GF-D8 (cell line): Measurements from ENCODE around the gene ST8SIA6.

Source experiments
- DNase-seq: peaks from one replicate; lab custom pipeline; 2025; lab: John Stamatoyannopoulos, UW

ST8SIA6 gene

DNA sequence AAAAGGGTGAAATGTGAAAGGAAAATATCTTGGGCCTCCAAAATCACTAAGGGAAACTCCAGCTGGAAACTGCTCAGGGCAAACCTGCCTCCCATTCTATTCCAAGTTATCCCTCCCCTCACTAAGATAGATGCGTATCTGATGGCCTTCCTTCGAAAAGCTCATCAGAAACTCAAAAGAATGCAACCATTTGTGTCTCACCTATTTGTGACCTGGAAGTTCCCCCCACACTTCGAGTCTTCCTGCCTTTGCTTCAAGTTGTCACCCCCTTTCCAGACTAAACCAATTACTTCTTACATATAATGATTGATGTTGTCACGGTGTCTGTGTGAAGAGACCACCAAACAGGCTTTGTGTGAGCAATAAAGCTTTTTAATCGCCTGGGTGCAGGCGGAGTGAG lies 69.3 kb downstream of the ST8SIA6 start:
- DNase-seq: no peak

DNA sequence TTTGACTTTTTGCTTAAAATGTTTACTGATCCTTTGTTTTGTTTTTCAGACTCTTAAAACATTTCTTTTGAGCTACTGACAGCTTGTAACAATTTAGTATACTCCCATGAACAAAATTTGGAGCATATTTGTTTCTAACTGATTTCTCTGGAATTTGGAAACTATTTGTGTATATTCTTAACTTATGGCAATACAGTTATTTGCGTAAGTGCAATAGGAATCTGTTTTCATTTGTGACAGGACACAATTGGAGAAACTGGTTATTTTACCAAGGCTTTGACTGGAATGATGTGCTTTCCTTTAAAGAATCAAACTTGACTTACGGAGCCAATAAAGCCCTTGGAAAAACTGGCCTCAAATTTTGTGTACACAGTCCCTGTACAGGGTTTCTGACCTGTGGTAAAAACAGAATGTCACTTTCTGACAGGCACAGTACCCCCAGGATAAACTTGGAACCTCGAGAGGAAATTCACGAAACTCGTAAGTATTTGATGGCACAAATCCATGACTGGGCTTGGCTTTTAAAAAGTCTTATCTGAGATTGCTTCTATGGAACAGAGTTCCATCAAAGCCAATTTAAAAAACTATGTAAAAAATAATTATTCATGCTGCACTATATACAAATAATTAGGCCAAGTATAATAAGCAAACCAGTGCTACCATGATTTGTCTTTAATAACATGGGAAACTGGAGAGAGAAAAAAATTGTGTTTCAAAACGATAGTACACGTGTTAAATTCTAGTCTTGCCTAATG lies 70.4 kb downstream of the ST8SIA6 start:
- DNase-seq: no peak

DNA sequence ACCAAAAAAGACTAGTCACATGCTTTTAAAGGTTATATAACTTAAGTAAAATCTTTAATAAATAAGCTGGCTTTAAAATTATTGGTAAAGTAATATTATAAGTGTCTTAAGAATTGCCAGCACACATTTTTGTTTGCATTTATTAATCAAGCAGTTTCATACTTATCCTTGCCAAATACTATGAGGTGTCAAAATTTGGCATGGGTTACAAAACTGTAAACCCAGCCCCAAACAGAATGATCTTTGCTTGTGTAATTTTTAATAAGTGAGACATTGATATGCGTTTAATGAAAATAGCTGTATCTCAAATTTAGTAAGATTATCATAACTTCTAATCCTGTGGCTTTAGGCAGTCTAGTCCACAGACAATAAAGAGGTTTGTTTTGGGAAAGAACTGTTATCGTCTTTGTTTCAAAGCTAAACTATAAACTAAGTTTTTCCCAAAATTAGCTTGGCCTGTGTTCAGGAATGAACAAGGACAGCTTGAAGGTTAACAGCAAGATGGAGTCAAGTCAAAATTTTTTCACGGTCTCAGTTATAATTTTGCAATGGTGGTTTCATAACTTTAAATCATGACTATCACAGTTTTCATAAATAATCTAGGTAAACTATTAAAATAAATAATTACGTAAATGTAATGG lies 72.8 kb downstream of the ST8SIA6 start:
- DNase-seq: no peak

- DNase-seq: no peak
Observed at GRCh38 chr10:17380888-17381287, 73.5 kb downstream of the ST8SIA6 start.

GRCh38 chr10:17380016-17380415 lies 74.4 kb downstream of the ST8SIA6 start:
- no peak for DNase-seq

GRCh38 chr10:17379151-17379690 lies 75.2 kb downstream of the ST8SIA6 start:
- DNase-seq: no peak

- no peak for DNase-seq
Observed at GRCh38 chr10:17375936-17376584, 78.3 kb downstream of the ST8SIA6 start.

GRCh38 chr10:17368708-17369272 lies 85.6 kb downstream of the ST8SIA6 start:
- no peak for DNase-seq

GRCh38 chr10:17366705-17367104 lies 87.7 kb downstream of the ST8SIA6 start:
- no peak for DNase-seq

GRCh38 chr10:17365402-17365801 lies 89.0 kb downstream of the ST8SIA6 start:
- no peak for DNase-seq

- no peak for DNase-seq
Observed at GRCh38 chr10:17358461-17358860, 95.9 kb downstream of the ST8SIA6 start.

- DNase-seq: no peak
Observed at GRCh38 chr10:17357781-17358180, 96.6 kb downstream of the ST8SIA6 start.

DNA sequence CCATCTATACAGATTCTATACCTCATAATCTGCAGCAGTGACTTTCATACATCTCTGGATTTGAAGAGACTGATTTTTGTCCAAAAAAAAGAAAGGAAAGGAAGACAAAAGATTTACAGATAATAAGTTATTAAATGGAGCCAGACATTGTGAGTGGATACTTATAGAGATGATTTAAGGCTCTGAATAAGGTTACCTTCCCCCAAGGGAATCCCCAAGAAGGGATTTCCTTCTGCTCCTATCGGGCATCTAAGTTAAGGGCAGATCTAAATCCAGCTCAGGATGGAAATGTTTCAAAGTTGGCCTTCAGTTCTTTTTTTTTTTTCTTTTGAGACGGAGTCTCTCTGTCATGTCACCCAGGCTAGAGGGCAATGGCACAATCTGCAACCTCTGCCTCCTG lies 97.6 kb downstream of the ST8SIA6 start:
- DNase-seq: no peak

- no peak for DNase-seq
Observed at GRCh38 chr10:17354781-17355180, 99.6 kb downstream of the ST8SIA6 start.

DNA sequence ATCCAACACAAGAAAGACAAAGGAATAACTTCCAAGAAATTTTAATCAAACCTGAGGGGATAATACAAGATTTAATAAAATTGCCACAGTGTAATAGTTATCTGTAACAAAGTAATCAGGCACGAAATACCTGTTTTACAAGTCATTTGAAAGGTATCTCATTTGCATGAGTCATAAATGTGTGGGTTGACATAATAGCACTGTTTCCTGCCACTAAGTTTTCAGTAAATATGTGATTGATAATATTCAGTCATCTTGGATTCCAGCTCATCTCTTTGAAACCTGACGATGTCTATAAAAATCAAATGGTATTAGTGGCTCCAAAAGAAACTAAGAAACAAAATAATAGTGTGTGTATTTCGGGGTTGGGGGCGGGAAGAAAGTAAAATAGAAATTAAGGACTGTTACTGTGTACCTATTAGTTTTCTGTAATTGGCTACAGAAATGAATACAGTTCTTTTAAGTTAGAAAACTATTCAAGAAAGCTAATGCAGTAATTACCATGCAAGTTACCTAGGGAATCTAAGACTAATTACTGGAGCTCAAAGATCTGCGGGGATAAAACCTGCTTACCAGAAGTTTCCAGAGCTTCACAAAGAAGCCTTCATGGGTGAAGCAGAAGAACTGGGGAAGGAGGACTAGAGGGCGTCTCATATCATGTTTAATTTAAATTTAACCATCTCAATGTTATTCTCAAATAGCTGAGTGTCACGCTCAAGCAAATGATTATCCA lies 100.7 kb downstream of the ST8SIA6 start:
- DNase-seq: no peak

DNA sequence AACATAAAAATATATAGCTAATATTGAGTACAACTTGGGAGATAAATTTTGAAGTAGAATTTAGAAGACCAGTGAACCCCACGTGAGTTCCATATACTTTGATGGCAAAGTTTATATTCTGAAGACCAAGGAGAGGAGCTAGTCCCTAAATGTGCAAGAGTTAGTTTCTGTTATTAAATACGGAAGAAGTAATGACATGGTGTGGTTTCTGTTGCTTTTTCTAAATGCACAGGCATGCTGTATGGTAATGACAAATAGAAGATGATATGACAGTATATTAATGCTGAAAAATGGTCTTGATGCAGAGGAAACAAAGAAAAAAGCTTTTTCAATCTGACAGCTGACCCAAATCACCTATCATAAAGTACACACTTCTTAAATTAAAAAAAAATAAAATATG lies 101.8 kb downstream of the ST8SIA6 start:
- no peak for DNase-seq

DNA sequence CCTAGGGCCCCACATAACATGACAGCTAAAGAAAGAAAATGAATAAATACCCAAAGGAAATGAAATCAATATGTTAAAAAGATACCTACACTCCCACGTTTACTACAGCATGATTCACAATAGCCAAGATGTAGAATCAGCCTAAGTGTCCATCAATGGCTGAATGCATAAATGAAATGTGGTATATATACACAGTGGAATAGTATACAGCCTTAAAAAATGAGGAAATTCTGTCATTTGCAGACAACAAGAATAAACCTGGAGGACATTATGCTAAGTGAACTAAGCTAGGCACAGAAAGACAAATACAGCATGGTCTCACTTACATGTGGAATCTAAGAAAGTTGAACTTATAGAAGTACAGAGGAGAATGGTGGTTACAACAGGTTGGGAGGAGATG lies 102.9 kb downstream of the ST8SIA6 start:
- no peak for DNase-seq

- no peak for DNase-seq
Observed at GRCh38 chr10:17349717-17350116, 104.7 kb downstream of the ST8SIA6 start.

DNA sequence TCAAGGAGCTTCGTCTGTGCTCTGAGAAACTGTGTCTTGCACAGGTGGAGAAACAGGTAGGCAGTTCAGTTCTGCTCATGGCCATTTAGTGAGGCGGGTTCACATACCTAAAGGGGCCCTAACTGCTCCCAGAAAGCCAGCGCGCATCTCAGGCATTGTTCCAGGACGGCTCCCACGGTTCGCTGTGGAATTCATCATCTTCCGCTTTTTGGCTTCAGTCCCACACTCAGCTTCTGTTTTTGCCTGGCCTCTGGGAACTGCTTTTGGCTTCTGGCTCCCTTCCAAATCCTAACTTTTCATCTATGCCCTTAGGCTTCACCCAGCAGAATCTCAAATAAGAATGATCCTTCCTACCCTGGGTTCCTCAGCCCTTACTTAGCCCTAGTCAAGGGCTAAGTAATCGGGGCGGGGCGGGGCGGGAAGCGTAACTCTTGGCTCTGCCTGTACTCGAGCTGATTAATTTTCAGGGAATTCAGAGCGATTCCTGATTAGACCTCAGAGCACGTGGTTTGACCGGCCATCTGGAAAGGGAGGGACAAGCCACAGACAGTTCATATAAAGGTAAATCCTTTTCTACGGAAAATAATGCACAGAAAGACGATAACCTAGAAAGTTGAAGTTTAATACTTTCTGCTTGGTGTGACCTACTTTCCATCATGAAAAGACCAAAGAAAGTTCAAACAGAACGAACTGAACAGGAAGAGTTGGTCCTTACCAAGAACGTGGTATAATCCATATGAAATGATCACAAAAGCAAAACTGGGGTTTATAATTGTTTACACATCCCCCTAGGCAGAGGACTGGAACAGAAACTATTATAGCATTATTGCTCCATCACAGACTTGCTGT lies 105.7 kb downstream of the ST8SIA6 start:
- no peak for DNase-seq

DNA sequence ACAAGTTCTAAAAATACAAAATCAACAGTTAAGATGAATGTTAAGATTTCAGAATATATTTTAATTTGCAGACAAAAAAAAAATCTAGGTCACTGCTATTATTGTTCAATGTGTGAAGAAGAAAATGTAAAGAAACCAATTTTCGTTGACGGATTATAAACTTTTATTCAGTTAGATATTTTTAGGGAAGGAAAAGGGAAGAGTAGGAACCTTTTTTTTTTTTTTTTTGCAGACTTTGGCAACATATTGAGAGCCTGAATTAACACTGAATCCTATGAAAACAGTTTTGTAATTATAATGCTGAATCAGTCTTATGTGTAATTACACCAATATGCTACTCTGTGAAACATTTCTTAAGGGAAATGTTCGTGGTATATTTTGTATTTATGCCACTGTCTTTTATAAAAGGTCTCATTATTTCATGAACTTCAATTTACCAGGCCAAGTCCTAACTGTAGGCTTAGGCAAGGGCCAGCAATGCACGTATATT lies 106.3 kb downstream of the ST8SIA6 start:
- DNase-seq: no peak

DNA sequence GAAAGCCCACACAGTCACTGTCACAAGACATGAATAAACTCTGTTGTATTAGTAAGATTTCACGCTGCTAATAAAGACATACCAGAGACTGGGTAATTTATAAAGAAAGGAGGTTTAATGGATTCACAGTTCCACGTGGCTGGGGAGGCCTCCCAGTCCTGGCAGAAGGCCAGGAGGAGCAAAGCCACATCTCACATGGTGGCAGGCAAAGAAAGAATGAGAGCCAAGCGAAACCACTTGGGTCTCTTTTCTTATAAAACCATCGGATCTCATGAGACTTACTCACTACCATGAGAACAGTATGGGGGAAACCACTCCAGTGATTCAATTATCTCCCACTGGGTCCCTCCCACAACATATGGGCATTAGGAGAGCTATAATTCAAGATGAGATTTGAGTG lies 110.2 kb downstream of the ST8SIA6 start:
- no peak for DNase-seq
